IMR-90 (cell line): ENCODE measurements around the gene NR1H2. TPM values are rescaled to one million over a fixed set of nuclear protein-coding genes. Genes with fewer than 3 reads are reported as not detected.

Experiments
- ATAC-seq: fragments of 200-7000 bp; cut with Tn5 transposase; 2 replicates; pipeline ENCODE4 v1.9.1; 2020; ENCODE audit warnings: low read depth, mild to moderate bottlenecking, moderate library complexity
- BruUV-seq: library from RNA; stranded (reverse); fragments of 400-500 nt; replicated peaks from 2 replicates; lab custom pipeline; 2021; lab: Mats Ljungman, UMichigan
- CTCF ChIA-PET: fragments of 300-600 bp; formaldehyde crosslinking; extraction: SDS; loops from one replicate; lab custom pipeline; 2021; ENCODE audit warnings: antibody characterized with exemption; lab: Yijun Ruan, JAX
- POLR2A ChIA-PET: fragments of 300-600 bp; sonication (Branson Sonifier 250); formaldehyde crosslinking; loops from one replicate; lab custom pipeline; 2022; ENCODE audit warnings: antibody characterized with exemption; ENCODE audit not compliant: unreplicated experiment; lab: Charles Lee
- DNase-seq: peaks from one replicate; pipeline ENCODE4 v3.0.0; 2013
- H2AFZ ChIP-seq: replicated peaks from 2 replicates; pipeline ENCODE3; 2013; ENCODE audit warnings: low read length, mild to moderate bottlenecking; ENCODE audit not compliant: poor library complexity
- H2AK5ac ChIP-seq: 2 replicates; pipeline ENCODE4 v1.6.1; 2013; ENCODE audit warnings: low read depth, low read length, inconsistent platforms
- H2AK9ac ChIP-seq: replicated peaks from 2 replicates; pipeline ENCODE3; 2013; ENCODE audit warnings: mild to moderate bottlenecking, low read depth, low read length, moderate library complexity; ENCODE audit not compliant: poor library complexity
- H2BK120ac ChIP-seq: 2 replicates; pipeline ENCODE4 v1.6.1; 2013; ENCODE audit warnings: low read depth, low read length, inconsistent platforms
- H2BK15ac ChIP-seq: 3 replicates; pipeline ENCODE4 v1.6.1; 2013; ENCODE audit warnings: low read depth, low read length, inconsistent platforms
- H2BK20ac ChIP-seq: 2 replicates; pipeline ENCODE4 v1.6.1; 2013; ENCODE audit warnings: low read depth, mild to moderate bottlenecking, inconsistent platforms, low read length, moderate library complexity
- H2BK5ac ChIP-seq: 2 replicates; pipeline ENCODE4 v1.6.1; 2013; ENCODE audit warnings: mild to moderate bottlenecking, low read depth, low read length, inconsistent platforms; ENCODE audit not compliant: poor library complexity, severe bottlenecking
- H3K14ac ChIP-seq: replicated peaks from 2 replicates; pipeline ENCODE4 v1.6.1; 2013; ENCODE audit warnings: low read depth, low read length, inconsistent platforms
- H3K18ac ChIP-seq: 2 replicates; pipeline ENCODE4 v1.6.1; 2013; ENCODE audit warnings: low read depth, low read length, control low read depth
- H3K23ac ChIP-seq: 2 replicates; pipeline ENCODE4 v1.6.1; 2013; ENCODE audit warnings: low read depth, low read length, inconsistent platforms
- H3K27ac ChIP-seq: 2 replicates; pipeline ENCODE4 v1.5.1; 2013; ENCODE audit warnings: mild to moderate bottlenecking, control low read depth, low read length; ENCODE audit not compliant: insufficient read depth
- H3K27me3 ChIP-seq: 2 replicates; pipeline ENCODE4 v1.6.1; 2013; ENCODE audit warnings: low read length; ENCODE audit not compliant: control insufficient read depth, insufficient read depth
- H3K36me3 ChIP-seq: 2 replicates; pipeline ENCODE4 v1.6.1; 2013; ENCODE audit warnings: low read length, mixed read lengths; ENCODE audit not compliant: control insufficient read depth, insufficient read depth
- H3K4ac ChIP-seq: 2 replicates; pipeline ENCODE4 v1.6.1; 2013; ENCODE audit warnings: low read depth, low read length, inconsistent platforms
- H3K4me1 ChIP-seq: 2 replicates; pipeline ENCODE4 v1.6.1; 2013; ENCODE audit warnings: low read length, mixed read lengths; ENCODE audit not compliant: control insufficient read depth, insufficient read depth
- H3K4me2 ChIP-seq: 2 replicates; pipeline ENCODE4 v1.6.1; 2013; ENCODE audit warnings: low read depth, mild to moderate bottlenecking, control low read depth, low read length, moderate library complexity
- H3K4me3 ChIP-seq: 2 replicates; pipeline ENCODE4 v1.5.1; 2013; ENCODE audit warnings: low read depth, mild to moderate bottlenecking, control low read depth, low read length, moderate library complexity; ENCODE audit not compliant: insufficient read depth
- H3K56ac ChIP-seq: 2 replicates; pipeline ENCODE4 v1.6.1; 2013; ENCODE audit warnings: low read length, inconsistent platforms; ENCODE audit not compliant: insufficient read depth; ENCODE audit errors: extremely low read depth
- H3K79me1 ChIP-seq, 2 experiments: 2 replicates each; pipeline ENCODE4 v1.6.1; 2013; ENCODE audit warnings: low read length in 2 of 2, inconsistent platforms in 1 of 2, low read depth in 1 of 2
- H3K9ac ChIP-seq: 2 replicates; pipeline ENCODE4 v1.6.1; 2013; ENCODE audit warnings: low read depth, low read length, control low read depth
- H3K9me1 ChIP-seq: 2 replicates; pipeline ENCODE4 v1.6.1; 2013; ENCODE audit warnings: low read length, inconsistent platforms; ENCODE audit not compliant: insufficient read depth
- H3K9me3 ChIP-seq: 2 replicates; pipeline ENCODE4 v1.6.1; 2013; ENCODE audit warnings: low read length; ENCODE audit not compliant: control insufficient read depth, insufficient read depth
- H4K20me1 ChIP-seq: 2 replicates; pipeline ENCODE4 v1.6.1; 2013; ENCODE audit warnings: low read length, inconsistent platforms; ENCODE audit not compliant: insufficient read depth
- H4K5ac ChIP-seq: 2 replicates; pipeline ENCODE4 v1.6.1; 2013; ENCODE audit warnings: mild to moderate bottlenecking, low read depth, low read length, control low read depth
- H4K8ac ChIP-seq, 2 experiments: 2 replicates each; pipeline ENCODE4 v1.6.1; 2013; ENCODE audit warnings: low read depth in 2 of 2, low read length in 2 of 2, control low read depth in 1 of 2, inconsistent platforms in 1 of 2
- H4K91ac ChIP-seq: 2 replicates; pipeline ENCODE4 v1.6.1; 2013; ENCODE audit warnings: low read depth, low read length, inconsistent platforms; ENCODE audit not compliant: insufficient read depth
- BHLHE40 ChIP-seq: fragments of 150-350 bp; IDR thresholded peaks from 2 replicates; pipeline ENCODE4 v1.6.1; 2016; ENCODE audit warnings: mild to moderate bottlenecking, low read depth, low read length
- CEBPB ChIP-seq: IDR thresholded peaks from 2 replicates; pipeline ENCODE4 v1.6.1; 2012; ENCODE audit warnings: low read depth, low read length, improper control_type of control experiment
- CHD1 ChIP-seq: IDR thresholded peaks from 2 replicates; pipeline ENCODE4 v1.6.1; 2012; ENCODE audit warnings: low read depth, low read length, improper control_type of control experiment
- CTCF ChIP-seq: conservative IDR thresholded peaks from 2 replicates; pipeline ENCODE4 v1.5.1; 2012; ENCODE audit warnings: mild to moderate bottlenecking, low read depth, low read length, improper control_type of control experiment
- FOS ChIP-seq: fragments of 150-350 bp; IDR thresholded peaks from 2 replicates; pipeline ENCODE4 v1.6.1; 2016; ENCODE audit warnings: low read depth, low read length
- MAZ ChIP-seq: IDR thresholded peaks from 2 replicates; pipeline ENCODE4 v1.6.1; 2012; ENCODE audit warnings: low read depth, mild to moderate bottlenecking, low read length, improper control_type of control experiment, moderate library complexity, borderline replicate concordance
- MXI1 ChIP-seq: IDR thresholded peaks from 2 replicates; pipeline ENCODE4 v1.6.1; 2012; ENCODE audit warnings: low read depth, mild to moderate bottlenecking, low read length, moderate library complexity, borderline replicate concordance
- NFE2L2 ChIP-seq: fragments of 150-350 bp; IDR thresholded peaks from 2 replicates; pipeline ENCODE4 v1.6.1; 2016; ENCODE audit warnings: low read depth, mild to moderate bottlenecking, low read length
- POLR2A ChIP-seq: IDR thresholded peaks from 2 replicates; pipeline ENCODE4 v1.6.1; 2012; ENCODE audit warnings: mild to moderate bottlenecking, low read depth, low read length
- RAD21 ChIP-seq: IDR thresholded peaks from 2 replicates; pipeline ENCODE4 v1.6.1; 2012; ENCODE audit warnings: low read length, improper control_type of control experiment
- RCOR1 ChIP-seq: IDR thresholded peaks from 2 replicates; pipeline ENCODE4 v1.6.1; 2012; ENCODE audit warnings: mild to moderate bottlenecking, low read length, improper control_type of control experiment; ENCODE audit not compliant: insufficient replicate concordance
- RFX5 ChIP-seq: IDR thresholded peaks from 2 replicates; pipeline ENCODE4 v1.8.0; 2012; ENCODE audit warnings: low read depth, mild to moderate bottlenecking, low read length, moderate library complexity
- SMC3 ChIP-seq: fragments of 150-350 bp; IDR thresholded peaks from 2 replicates; pipeline ENCODE4 v1.6.1; 2016; ENCODE audit warnings: low read depth, mild to moderate bottlenecking, antibody characterized with exemption, low read length, moderate library complexity
- WGBS, 2 experiments: methylation state at CpG; one replicate each; pipeline versions ENCODE4 v1.1.5 to v1.1.7; 2013; ENCODE audit warnings: missing lambda C conversion rate in 2 of 2; ENCODE audit not compliant: insufficient read length in 1 of 2; ENCODE audit errors: extremely low coverage in 2 of 2; 5-methylcytosine and 5-hydroxymethylcytosine counted together
- dilution Hi-C: fragments of 300-500 bp; cut with HindIII; formaldehyde crosslinking; loops from one replicate; pipeline ENCODE4 v1.14.3; 2018; ENCODE audit warnings: low sequenced_read_pairs; ENCODE audit not compliant: unreplicated experiment
- in situ Hi-C: fragments of 300-500 bp; cut with MboI; formaldehyde crosslinking; loops from 3 replicates; pipeline ENCODE4 v1.14.3; 2019; ENCODE audit warnings: low sequenced_read_pairs, inconsistent platforms, mixed read lengths
- intact Hi-C: fragments of 100-400 bp; cut with micrococcal nuclease; formaldehyde crosslinking; loops from 2 replicates; pipeline ENCODE4 v1.10.0; 2022
- polyA plus RNA-seq, 3 experiments: library from polyadenylated mRNA; depleted of rRNA; stranded (reverse); fragments of >200 nt; gene quantifications; 2 replicates each; pipeline ENCODE4 v1.2.3, GENCODE V29; 2012; ENCODE audit warnings: low replicate concordance in 1 of 3
- total RNA-seq: library from RNA; depleted of rRNA; stranded (reverse); fragments of >200 nt; gene quantifications from 2 replicates; pipeline ENCODE4 v1.2.3, GENCODE V29; 2012
- TF ChIP-seq, protein P1 (sequence below): fragments of 150-350 bp; IDR thresholded peaks from 2 replicates; pipeline ENCODE4 v1.6.1; 2017; ENCODE audit warnings: mild to moderate bottlenecking, antibody characterized with exemption, low read length, low read depth

NR1H2 gene
- total and polyA plus RNA-seq, 2 of the 4 experiments (the other 2 are of a cell fraction), result 37.8 to 48.4 TPM

GRCh38 chr19:50383852-50384684 is 7.8 kb downstream of the NR1H2 start, which contains the start of gene POLD1:
Gene POLD1 (plus strand): TSS chr19:50384347. CDS start chr19:50398852, 14,505 bp downstream.
- peak within 1 kb of the TSS; percentile 67 for H2AK9ac ChIP-seq
- 1% methylated on average over 20 of the region's 78 CpGs; no CpG with 5 or more reads in 1 of the 2 experiments for WGBS, 2 experiments
- peak within 1 kb of the TSS; percentile 69; the same call in 1 of the 2 replicates for H3K23ac ChIP-seq
- H3K4me2 ChIP-seq, result peak within 1 kb of the TSS; percentile 98
- DNase-seq (peak; percentile 96), ATAC-seq (peak; percentile 96)
- ChIA-PET CTCF (interaction anchor here (0.7 to 1.1 kb wide), 3 partner anchors 15 to 1532 kb away, joined by 3 read pairs; no protein-coding TSS in a partner anchor), POLR2A (no interaction called here)
- dilution Hi-C loops, result no loop called here
- peak within 1 kb of the TSS; percentile 74 for H3K56ac ChIP-seq
- no peaks in the 10 kb centered on the region for H3K27me3 ChIP-seq
- H2AFZ ChIP-seq, result peak within 1 kb of the TSS; percentile 88
- H3K27ac ChIP-seq, result peak within 1 kb of the TSS; percentile 92
- peak within 1 kb of the TSS; percentile 29; the same call in 1 of the 2 replicates for H4K91ac ChIP-seq
- H4K8ac ChIP-seq, result peak within 1 kb of the TSS; percentile 49 to 69; a peak in 3 of 4 replicates
- intact Hi-C loops, result loop anchor here (2.0 kb wide), 1 partner anchor 31 kb away; no protein-coding TSS in a partner anchor
- H3K4me1 ChIP-seq, result no peaks in the 10 kb centered on the region; the same call in 1 of the 2 replicates
- peak within 1 kb of the TSS; percentile 81 for H3K4ac ChIP-seq
- no peak within 1 kb of the TSS for H2BK15ac ChIP-seq
- H3K9ac ChIP-seq, result peak within 1 kb of the TSS; percentile 78
- peak within 1 kb of the TSS; percentile 70 for H3K14ac ChIP-seq
- H2BK20ac ChIP-seq, result no peak within 1 kb of the TSS
- peaks cover 29% of the 10 kb centered on the region for H3K36me3 ChIP-seq
- H3K4me3 ChIP-seq, result peak within 1 kb of the TSS; percentile 76
- H2BK5ac ChIP-seq, result peak within 1 kb of the TSS; percentile 62
- H3K9me3 ChIP-seq, result no peaks in the 10 kb centered on the region
- peaks cover 4 to 47% of the 10 kb centered on the region in 2 experiments; a peak in 3 of 4 replicates for H3K79me1 ChIP-seq
- BruUV-seq, result no TSS peak
- H4K20me1 ChIP-seq, result peaks cover 4% of the 10 kb centered on the region; the same call in 1 of the 2 replicates
- peaks cover 6% of the 10 kb centered on the region; the same call in 1 of the 2 replicates for H3K9me1 ChIP-seq
- in situ Hi-C loops, result no loop called here
- peak within 1 kb of the TSS; percentile 7; the same call in 1 of the 2 replicates for H3K18ac ChIP-seq
- H4K5ac ChIP-seq, result peak within 1 kb of the TSS; percentile 36
- peak within 1 kb of the TSS; percentile 52 for H2AK5ac ChIP-seq
- H2BK120ac ChIP-seq, result peak within 1 kb of the TSS; percentile 20; the same call in 1 of the 2 replicates
- TF ChIP-seq BHLHE40 (peak; percentile 97), CHD1 (no peak), SMC3 (no peak), CTCF (no peak), RAD21 (no peak), FOS (no peak), MXI1 (peak; percentile 73; the same call in 1 of the 2 replicates), POLR2A (peak; percentile 78), RFX5 (no peak), RCOR1 (no peak), NFE2L2 (no peak), MAZ (peak; percentile 64; the same call in 1 of the 2 replicates), CEBPB (no peak)
- TF ChIP-seq, protein P1, sequence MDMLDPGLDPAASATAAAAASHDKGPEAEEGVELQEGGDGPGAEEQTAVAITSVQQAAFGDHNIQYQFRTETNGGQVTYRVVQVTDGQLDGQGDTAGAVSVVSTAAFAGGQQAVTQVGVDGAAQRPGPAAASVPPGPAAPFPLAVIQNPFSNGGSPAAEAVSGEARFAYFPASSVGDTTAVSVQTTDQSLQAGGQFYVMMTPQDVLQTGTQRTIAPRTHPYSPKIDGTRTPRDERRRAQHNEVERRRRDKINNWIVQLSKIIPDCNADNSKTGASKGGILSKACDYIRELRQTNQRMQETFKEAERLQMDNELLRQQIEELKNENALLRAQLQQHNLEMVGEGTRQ, result peak; percentile 54; the same call in 1 of the 2 replicates
